IgD-negative memory B cell (primary cell): Measurements from ENCODE around the gene ZC3H15. TPM values are rescaled to one million over a fixed set of nuclear protein-coding genes. Genes with fewer than 3 reads are reported as not detected.
"Not testable (repeated sequence)": the region's sequence is repeated elsewhere in the genome, so short reads cannot be mapped to it uniquely, and the experiment has no call there.

ENCODE experiments used
- H3K27ac Mint-ChIP-seq, 3 donors: one replicate each; pipeline ENCODE4 v1.8.0; 2020 to 2022; ENCODE audit warnings: mild to moderate bottlenecking in 3 of 3, mixed read lengths in 3 of 3, moderate library complexity in 1 of 3
- H3K27me3 Mint-ChIP-seq: one replicate; pipeline ENCODE4 v1.8.0; 2021; ENCODE audit warnings: mixed read lengths
- H3K36me3 Mint-ChIP-seq: one replicate; pipeline ENCODE4 v1.8.0; 2020; ENCODE audit warnings: mild to moderate bottlenecking, mixed read lengths
- H3K4me1 Mint-ChIP-seq, 3 donors: one replicate each; pipeline ENCODE4 v1.8.0; 2020 to 2022; ENCODE audit warnings: mixed read lengths in 3 of 3, mild to moderate bottlenecking in 1 of 3
- H3K4me3 Mint-ChIP-seq, 4 donors: one replicate each; pipeline ENCODE4 v1.8.0; 2020 to 2022; ENCODE audit warnings: mild to moderate bottlenecking in 4 of 4, mixed read lengths in 4 of 4, moderate library complexity in 3 of 4
- H3K9me3 Mint-ChIP-seq, 3 donors: one replicate each; pipeline ENCODE4 v1.8.0; 2020 to 2021; ENCODE audit warnings: mixed read lengths in 3 of 3, mild to moderate bottlenecking in 1 of 3
- polyA plus RNA-seq: library from polyadenylated mRNA; unstranded; fragments of 300-500 nt; fragmentation: Illumina TruSeq; gene quantifications from one replicate; pipeline ENCODE4 v1.2.3, GENCODE V29; 2021

ZC3H15 gene
- polyA plus RNA-seq, result 64.9 TPM

- Mint-ChIP-seq H3K27me3 (no peaks in the 10 kb centered on the region), H3K4me1 (peaks cover 43 to 52% (median 48%) of the 10 kb centered on the region in 3 donors), H3K9me3 (no peaks in the 10 kb centered on the region), H3K4me3 (peak within 1 kb of the TSS; percentile 92 to 98 (median 96)), H3K36me3 (peaks cover 2% of the 10 kb centered on the region), H3K27ac (peak within 1 kb of the TSS; percentile 95 to 99 (median 99))
Measured at GRCh38 chr2:186485871-186486650, at the start of gene ZC3H15. Gene ZC3H15 (plus strand): TSS chr2:186486260. CDS start chr2:186486383, 123 bp downstream.

- Mint-ChIP-seq H3K4me3 (no peak overlapping the region), H3K36me3 (peaks cover 15% of the 10 kb centered on the region), H3K27me3 (no peaks in the 10 kb centered on the region), H3K27ac (no peak overlapping the region), H3K9me3 (peaks cover 5 to 21% (median 9%) of the 10 kb centered on the region in 3 donors), H3K4me1 (peaks cover 0 to 4% (median 0%) of the 10 kb centered on the region in 3 donors)
Measured at GRCh38 chr2:186437719-186438118, 48.3 kb upstream of the ZC3H15 start.

GRCh38 chr2:186439673-186440095 is 46.4 kb upstream of the ZC3H15 start:
- peaks cover 5 to 21% (median 9%) of the 10 kb centered on the region in 3 donors for H3K9me3 Mint-ChIP-seq

GRCh38 chr2:186440506-186440905 is 45.6 kb upstream of the ZC3H15 start:
- no peak overlapping the region for H3K4me3 Mint-ChIP-seq

More at GRCh38 chr2:186439673-186440095, 46.4 kb upstream of the ZC3H15 start:
- H3K27me3 Mint-ChIP-seq, H3K4me3 Mint-ChIP-seq, H3K27ac Mint-ChIP-seq, H3K4me1 Mint-ChIP-seq: not testable (repeated sequence)
- H3K36me3 Mint-ChIP-seq, result peaks cover 11% of the 10 kb centered on the region

GRCh38 chr2:186442885-186443284 is 43.2 kb upstream of the ZC3H15 start:
- Mint-ChIP-seq H3K36me3 (peaks cover 4% of the 10 kb centered on the region), H3K4me1 (peaks cover 0 to 4% (median 0%) of the 10 kb centered on the region in 3 donors), H3K27me3 (no peaks in the 10 kb centered on the region), H3K4me3 (no peak overlapping the region), H3K27ac (no peak overlapping the region), H3K9me3 (peaks cover 5 to 16% (median 6%) of the 10 kb centered on the region in 3 donors)

More at GRCh38 chr2:186440506-186440905, 45.6 kb upstream of the ZC3H15 start:
- Mint-ChIP-seq H3K36me3 (peaks cover 11% of the 10 kb centered on the region), H3K27ac (no peak overlapping the region), H3K27me3 (no peaks in the 10 kb centered on the region), H3K4me1 (peaks cover 0 to 4% (median 0%) of the 10 kb centered on the region in 3 donors), H3K9me3 (peaks cover 5 to 21% (median 9%) of the 10 kb centered on the region in 3 donors)

GRCh38 chr2:186443851-186444250 is 42.2 kb upstream of the ZC3H15 start:
- Mint-ChIP-seq H3K4me3 (no peak overlapping the region), H3K4me1 (peaks cover 0 to 4% (median 0%) of the 10 kb centered on the region in 3 donors), H3K36me3 (peaks cover 1% of the 10 kb centered on the region), H3K27me3 (no peaks in the 10 kb centered on the region), H3K9me3 (peaks cover 1 to 7% (median 4%) of the 10 kb centered on the region in 3 donors), H3K27ac (no peak overlapping the region)

GRCh38 chr2:186445506-186445905 is 40.6 kb upstream of the ZC3H15 start:
- Mint-ChIP-seq H3K4me1 (peaks cover 0 to 4% (median 0%) of the 10 kb centered on the region in 3 donors), H3K36me3 (no peaks in the 10 kb centered on the region), H3K27me3 (no peaks in the 10 kb centered on the region), H3K4me3 (no peak overlapping the region), H3K9me3 (peaks cover 0 to 3% (median 0%) of the 10 kb centered on the region in 3 donors), H3K27ac (no peak overlapping the region)

- H3K27me3 Mint-ChIP-seq, result no peaks in the 10 kb centered on the region
- no peak overlapping the region for H3K27ac Mint-ChIP-seq
- H3K4me3 Mint-ChIP-seq, result no peak overlapping the region
- H3K4me1 Mint-ChIP-seq, result peaks cover 1 to 11% (median 3%) of the 10 kb centered on the region in 3 donors
- no peaks in the 10 kb centered on the region for H3K36me3 Mint-ChIP-seq
- H3K9me3 Mint-ChIP-seq, result no peaks in the 10 kb centered on the region
Measured at GRCh38 chr2:186455613-186456012, 30.4 kb upstream of the ZC3H15 start.

- Mint-ChIP-seq H3K36me3 (no peaks in the 10 kb centered on the region), H3K9me3 (peaks cover 0 to 4% (median 0%) of the 10 kb centered on the region in 3 donors), H3K4me1 (peaks cover 1 to 11% (median 3%) of the 10 kb centered on the region in 3 donors), H3K4me3 (no peak overlapping the region), H3K27me3 (no peaks in the 10 kb centered on the region), H3K27ac (no peak overlapping the region)
Measured at GRCh38 chr2:186456941-186457340, 29.1 kb upstream of the ZC3H15 start.

GRCh38 chr2:186457908-186458307 is 28.2 kb upstream of the ZC3H15 start:
- Mint-ChIP-seq H3K9me3 (peaks cover 0 to 4% (median 0%) of the 10 kb centered on the region in 3 donors), H3K4me3 (no peak overlapping the region), H3K27me3 (no peaks in the 10 kb centered on the region), H3K36me3 (no peaks in the 10 kb centered on the region), H3K4me1 (peaks cover 0 to 5% (median 1%) of the 10 kb centered on the region in 3 donors), H3K27ac (no peak overlapping the region)

GRCh38 chr2:186459009-186459408 is 27.1 kb upstream of the ZC3H15 start:
- Mint-ChIP-seq H3K27me3 (no peaks in the 10 kb centered on the region), H3K27ac (no peak overlapping the region), H3K9me3 (peaks cover 0 to 4% (median 0%) of the 10 kb centered on the region in 3 donors), H3K36me3 (no peaks in the 10 kb centered on the region), H3K4me1 (peaks cover 0 to 5% (median 1%) of the 10 kb centered on the region in 3 donors), H3K4me3 (no peak overlapping the region)

GRCh38 chr2:186460465-186460864 is 25.6 kb upstream of the ZC3H15 start:
- Mint-ChIP-seq H3K4me1 (peaks cover 0 to 2% (median 1%) of the 10 kb centered on the region in 3 donors), H3K4me3 (no peak overlapping the region), H3K27me3 (no peaks in the 10 kb centered on the region), H3K36me3 (no peaks in the 10 kb centered on the region), H3K9me3 (peaks cover 0 to 4% (median 0%) of the 10 kb centered on the region in 3 donors), H3K27ac (no peak overlapping the region)

GRCh38 chr2:186466743-186467142 is 19.3 kb upstream of the ZC3H15 start:
- Mint-ChIP-seq H3K4me3 (no peak overlapping the region), H3K27me3 (no peaks in the 10 kb centered on the region), H3K27ac (no peak overlapping the region), H3K4me1 (peaks cover 0 to 7% (median 0%) of the 10 kb centered on the region in 3 donors), H3K9me3 (peaks cover 0 to 2% (median 0%) of the 10 kb centered on the region in 3 donors), H3K36me3 (peaks cover 10% of the 10 kb centered on the region)

- H3K4me1 Mint-ChIP-seq, result peaks cover 0 to 7% (median 0%) of the 10 kb centered on the region in 3 donors
- no peak overlapping the region for H3K4me3 Mint-ChIP-seq
Measured at GRCh38 chr2:186467421-186467820, 18.6 kb upstream of the ZC3H15 start.

GRCh38 chr2:186472722-186473493 is 13.2 kb upstream of the ZC3H15 start:
- not testable (repeated sequence) for H3K4me3 Mint-ChIP-seq, H3K27me3 Mint-ChIP-seq, H3K27ac Mint-ChIP-seq, H3K9me3 Mint-ChIP-seq
- Mint-ChIP-seq H3K36me3 (peaks cover 10% of the 10 kb centered on the region), H3K4me1 (peaks cover 2 to 16% (median 8%) of the 10 kb centered on the region in 3 donors)

More at GRCh38 chr2:186467421-186467820, 18.6 kb upstream of the ZC3H15 start:
- H3K27ac Mint-ChIP-seq, result no peak overlapping the region
- peaks cover 10% of the 10 kb centered on the region for H3K36me3 Mint-ChIP-seq
- H3K27me3 Mint-ChIP-seq, result no peaks in the 10 kb centered on the region
- H3K9me3 Mint-ChIP-seq, result peaks cover 0 to 2% (median 0%) of the 10 kb centered on the region in 3 donors
